ENCODE data around the gene KRTAP10-6.
"Not testable (repeated sequence)": the region's sequence is repeated elsewhere in the genome, so short reads cannot be mapped to it uniquely, and the experiment has no call there.

KRTAP10-6 gene

DNA sequence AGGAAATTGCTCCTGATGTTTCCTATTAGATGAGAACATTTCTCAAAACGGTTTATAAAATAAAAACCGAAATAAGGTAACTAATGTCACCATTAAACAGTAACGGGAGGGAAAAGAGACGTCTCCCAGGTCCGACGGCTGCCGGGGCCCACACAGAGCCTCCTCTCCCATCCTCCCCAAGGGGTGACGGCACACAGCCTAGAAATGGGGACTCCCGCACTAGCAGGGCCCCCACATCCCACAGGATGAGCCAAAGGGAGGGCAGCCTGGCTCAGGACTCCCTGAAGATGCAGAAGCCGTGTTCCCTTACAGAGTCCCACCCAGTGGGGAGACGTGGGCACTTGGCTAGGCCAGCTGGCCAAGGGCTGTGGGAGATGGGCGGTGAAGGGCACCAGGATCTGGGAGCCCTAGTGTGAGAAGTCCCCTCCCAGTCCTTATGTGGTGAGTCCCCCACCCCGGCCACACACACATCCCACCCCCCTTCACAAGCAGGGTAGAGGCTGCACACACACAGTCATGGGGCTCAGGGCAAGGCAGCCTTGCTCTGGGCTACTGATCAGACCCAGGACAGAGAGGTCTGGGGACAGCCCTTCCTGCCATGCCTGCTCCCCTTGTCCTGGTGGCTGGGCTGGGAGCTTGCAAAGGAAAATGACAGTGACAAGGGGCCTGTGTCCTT is 37.0 kb downstream of the KRTAP10-6 start:
- DNase-seq, result no peak

DNA sequence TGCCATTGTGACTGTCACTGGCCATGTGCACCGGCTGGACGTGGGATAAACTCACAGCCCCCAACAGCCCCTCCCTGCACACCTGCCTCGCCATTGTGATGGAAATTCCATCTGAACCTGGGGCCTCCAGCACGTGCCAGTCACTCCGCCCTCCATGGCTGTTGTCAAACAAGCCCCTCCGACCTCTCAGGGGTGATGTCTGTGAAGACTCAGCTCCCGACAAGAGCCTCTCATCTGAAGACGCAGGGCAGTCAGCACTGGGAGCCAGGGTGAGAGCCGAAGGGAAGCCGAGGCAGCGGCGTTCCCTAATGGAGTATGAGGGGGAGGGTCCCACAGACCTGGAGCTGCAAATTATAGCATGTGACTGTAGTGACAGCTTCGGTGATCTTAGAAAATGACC is 39.6 kb downstream of the KRTAP10-6 start:
- DNase-seq, result no peak

DNA sequence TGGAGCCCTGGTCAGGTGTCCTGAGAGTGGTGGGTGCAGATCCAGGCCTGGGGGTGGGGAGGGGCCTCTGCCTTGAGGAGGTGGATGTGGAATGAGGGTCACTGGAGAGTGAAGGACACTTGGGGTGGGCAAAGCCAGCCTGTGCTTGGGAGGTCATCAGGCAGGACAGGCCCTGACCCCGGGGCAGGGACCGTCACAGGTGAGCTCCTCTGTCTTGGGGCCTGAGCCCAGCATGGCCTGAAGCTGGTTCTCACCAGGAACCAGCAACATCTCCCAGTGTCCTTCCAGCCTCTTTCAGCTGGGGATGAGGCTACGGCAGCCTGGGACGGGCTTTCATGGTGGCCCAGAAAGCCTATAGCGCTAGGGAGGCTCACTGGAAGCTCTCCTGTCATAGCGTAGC is 40.2 kb downstream of the KRTAP10-6 start:
- no peak for DNase-seq

DNA sequence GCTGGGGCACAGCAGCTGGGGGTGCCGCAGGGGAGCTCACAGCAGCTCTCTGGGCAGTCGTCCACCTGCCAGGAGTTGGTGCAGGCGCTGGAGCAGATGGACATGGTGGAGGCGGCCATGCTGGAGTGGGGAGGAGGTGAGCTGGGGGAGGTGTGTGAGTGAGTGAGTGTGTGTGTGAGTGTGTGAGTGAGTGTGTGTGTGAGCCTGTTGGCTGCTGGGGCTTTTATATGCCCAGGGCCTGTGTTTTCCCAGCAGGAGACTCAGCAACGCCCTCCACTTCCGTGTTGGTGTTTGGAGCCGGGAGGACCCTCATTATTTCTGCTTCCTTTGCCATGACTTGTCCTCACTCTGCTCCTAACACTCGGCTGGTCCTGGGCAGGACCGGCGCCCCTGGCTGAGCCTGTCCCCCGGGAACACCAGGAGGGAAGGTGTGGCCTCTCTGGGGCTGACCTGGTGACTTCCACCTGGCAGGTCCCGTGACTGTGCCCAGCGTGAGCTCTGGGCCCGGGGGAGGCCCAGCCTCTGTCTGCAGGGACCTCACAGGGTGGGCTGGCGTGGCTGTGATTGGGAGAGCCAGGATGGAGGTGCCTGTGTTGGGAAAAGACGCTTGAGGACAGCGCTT is 40.9 kb downstream of the KRTAP10-6 start, which contains the start of gene KRTAP10-2:
Gene KRTAP10-2 (minus strand): TSS at position 166 of the 622 bp plus-strand sequence. CDS start 47 bp downstream, at position 119.
- no peak for DNase-seq

DNA sequence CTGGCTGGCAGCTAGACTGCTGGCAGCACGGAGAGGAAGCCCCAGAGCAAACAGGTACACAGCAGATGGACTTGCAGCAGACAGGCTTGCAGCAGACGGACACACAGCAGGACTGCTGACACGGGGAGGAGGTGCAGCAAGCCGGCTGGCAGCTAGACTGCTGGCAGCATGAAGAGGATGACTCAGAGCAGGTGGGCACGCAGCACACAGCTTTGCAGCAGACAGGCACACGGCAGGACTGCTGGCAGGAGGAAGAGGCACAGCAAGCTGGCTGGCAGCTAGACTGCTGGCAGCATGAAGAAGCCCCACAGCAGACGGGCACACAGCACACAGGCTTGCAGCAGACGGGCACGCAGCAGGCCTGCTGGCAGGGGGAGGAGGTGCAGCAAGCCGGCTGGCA is 41.5 kb downstream of the KRTAP10-6 start:
- no peak for DNase-seq

DNA sequence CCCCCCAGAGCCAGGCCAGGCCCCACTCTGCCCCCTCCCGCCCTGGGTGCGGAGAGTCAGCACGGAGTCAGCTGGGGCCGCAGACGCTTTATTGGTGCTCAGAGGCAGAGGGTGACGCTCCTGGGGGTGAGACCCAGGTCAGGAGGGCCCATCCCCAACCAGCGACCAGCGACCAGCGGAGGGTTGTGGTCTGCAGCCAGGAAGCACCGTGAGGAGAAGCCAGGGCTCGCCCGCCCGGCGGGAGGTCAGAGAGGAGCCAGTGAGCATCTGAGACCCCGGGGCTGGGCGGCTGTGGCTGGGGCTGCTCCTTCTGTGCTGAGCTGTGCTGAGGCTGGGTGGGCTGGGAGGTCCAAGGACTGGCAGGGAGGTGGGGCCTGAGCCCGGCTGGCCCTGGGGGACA is 42.0 kb downstream of the KRTAP10-6 start:
- DNase-seq, result not testable (repeated sequence)

DNA sequence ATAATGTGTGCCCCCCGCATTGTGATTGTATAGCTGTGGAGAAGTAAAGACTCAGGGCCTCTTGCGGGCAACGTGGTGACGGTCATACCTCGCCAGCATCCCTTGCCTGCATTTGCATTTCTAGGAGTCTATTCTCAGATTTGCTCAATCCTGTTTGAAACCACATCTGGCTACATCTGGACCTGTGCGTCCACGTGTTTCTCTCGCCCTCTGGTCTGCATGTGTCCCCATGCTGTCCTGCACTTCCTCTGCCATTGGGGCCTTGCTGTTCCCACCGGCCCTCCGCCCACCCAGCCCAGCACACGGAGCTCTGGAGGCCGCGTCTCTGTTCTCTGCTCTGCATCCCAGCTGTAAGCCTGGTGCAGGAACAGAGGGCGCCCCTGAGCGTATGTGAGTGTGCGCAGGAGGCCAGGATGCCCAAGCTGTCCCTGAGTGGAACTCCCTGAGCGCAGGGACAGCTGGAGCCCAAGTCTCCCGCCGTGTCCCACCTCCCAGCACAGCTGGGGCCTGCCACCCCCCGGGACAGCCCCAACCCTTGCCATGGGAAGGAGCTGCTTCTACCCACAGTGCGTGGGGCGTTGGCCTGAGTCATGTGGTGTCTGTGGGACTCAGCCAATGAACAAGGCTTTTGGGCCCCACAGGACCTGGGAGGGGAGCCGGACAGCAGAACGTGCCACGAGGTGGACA is 42.6 kb downstream of the KRTAP10-6 start:
- DNase-seq, result no peak

DNA sequence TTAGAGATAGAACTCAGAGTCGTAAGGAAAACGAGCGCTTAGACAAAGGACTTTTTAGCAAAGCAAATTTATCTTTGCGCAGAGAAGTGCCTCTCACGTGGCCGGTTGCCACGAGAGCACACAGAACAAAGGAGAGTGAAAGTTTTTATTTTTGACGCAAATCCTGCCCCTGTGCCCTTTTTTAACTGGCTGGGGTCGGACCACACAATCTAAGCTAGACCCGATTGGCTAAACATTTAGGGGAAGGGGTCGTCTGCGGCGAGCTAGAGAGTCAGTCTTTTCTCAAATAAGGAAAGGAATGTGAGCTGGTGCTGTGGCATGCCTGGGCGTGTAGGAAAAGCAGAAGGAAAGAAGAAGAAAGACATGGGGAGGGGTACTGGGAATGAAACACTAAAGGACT is 43.4 kb downstream of the KRTAP10-6 start:
- DNase-seq, result no peak

DNA sequence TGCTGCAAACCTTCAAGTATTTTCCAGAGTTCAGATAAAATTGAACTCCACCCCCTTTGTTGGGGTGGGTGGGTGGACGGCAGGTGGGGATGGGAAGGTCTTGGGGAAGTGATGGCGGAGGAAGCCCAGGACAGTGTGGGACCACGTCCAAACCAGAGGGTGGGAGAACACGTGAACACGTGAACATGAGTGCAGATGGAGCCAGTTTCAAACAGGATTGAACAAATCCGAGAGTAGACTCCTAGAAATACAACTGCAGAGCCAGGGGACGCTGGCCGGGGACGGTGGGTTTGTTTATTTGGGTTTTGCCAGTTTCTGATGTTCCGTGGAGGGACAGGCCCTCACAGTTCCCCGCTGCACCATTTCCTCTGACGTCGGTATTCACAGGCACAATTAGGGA is 43.9 kb downstream of the KRTAP10-6 start:
- DNase-seq, result no peak

DNA sequence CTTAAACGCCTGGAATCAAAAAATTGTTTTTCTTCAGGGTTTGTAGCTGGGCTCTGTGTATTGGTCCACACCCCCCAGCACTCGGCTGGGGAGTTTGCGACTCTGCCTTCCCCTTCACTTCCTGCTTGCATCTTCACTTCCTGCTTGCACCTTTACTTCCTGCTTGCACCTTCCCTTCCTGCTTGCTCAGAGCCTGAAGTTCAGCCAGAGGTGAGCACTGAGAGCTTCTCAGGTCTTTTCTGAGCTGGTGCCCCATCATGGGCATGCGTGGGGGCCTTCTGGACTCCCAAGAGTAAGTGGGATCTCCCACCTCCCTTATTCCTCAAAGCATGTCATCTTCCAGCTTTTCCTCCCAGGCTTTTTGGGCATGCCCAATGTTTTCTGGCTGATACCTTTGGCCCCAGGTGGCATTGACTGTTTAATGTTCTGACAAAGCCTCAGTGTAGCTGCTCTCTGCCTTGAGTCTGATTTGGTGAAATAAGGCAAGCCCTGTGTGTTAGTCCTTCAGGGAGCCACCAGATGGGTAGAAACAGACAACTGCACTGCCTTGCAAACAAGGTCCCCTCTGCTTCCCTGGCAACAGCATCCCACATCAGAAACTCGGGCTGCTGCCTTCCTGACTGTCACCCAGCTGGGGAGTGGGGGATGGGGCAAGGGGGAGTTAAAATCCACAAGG is 44.5 kb downstream of the KRTAP10-6 start:
- DNase-seq, result no peak

DNA sequence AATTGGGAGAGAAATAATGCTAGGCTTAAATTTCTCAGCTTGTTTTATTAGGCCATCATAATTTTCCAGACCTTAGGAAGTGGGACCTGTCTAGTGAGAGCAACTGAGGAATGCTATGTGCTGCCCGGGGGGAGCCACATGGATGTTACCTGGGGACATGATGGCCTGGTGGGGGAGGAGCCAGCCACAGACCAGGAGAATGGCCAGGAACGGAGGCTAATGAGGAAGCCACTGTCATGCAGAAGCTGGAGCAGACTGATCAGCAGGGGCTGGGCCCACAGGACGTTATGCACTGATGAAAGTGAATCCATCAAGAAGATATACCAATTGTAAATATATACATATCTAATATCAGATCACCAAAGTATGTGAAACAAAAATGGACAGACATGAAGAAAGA is 47.7 kb downstream of the KRTAP10-6 start:
- DNase-seq, result no peak

DNA sequence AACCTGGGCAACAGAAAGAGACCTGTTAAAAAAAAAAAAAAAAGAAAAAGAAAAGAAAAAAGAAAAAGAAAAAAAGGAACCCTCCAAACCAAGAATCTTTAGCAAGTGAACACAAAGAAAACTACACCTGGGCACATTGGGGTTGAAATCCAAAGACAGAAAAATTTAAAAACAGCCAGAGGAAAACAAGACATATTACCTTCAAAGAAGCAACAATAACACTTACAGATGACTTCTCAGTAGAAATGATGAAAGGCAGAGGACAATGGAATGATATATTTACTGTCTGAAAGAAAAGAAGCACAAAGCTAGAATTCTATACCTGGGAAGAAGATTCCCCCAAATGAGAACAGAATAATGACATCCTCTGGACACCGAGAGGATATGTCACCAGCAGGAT is 49.6 kb downstream of the KRTAP10-6 start:
- no peak for DNase-seq

Measured in amniotic stem cell (primary cell).